Prostate gland (tissue), 2 donors: ENCODE data around the gene GRIN2A.

Source experiments
- POLR2A ChIP-seq: fragments of 450-650 bp; IDR thresholded peaks from one replicate; pipeline ENCODE4 v1.6.1; 2016; ENCODE audit warnings: antibody characterized with exemption, mild to moderate bottlenecking
- POLR2AphosphoS5 ChIP-seq: sonication (generic); formaldehyde crosslinking; IDR thresholded peaks from one replicate; pipeline ENCODE4 v1.6.1; 2017; ENCODE audit warnings: antibody characterized with exemption
- TF ChIP-seq, protein P1 (sequence below), 4 experiments: fragments of 200-600 bp in 2 of 4; fragments of 450-650 bp in 2 of 4; sonication (generic) in 2 of 4; IDR thresholded peaks; 1 replicate in 3 of 4; 2 replicates in 1 of 4; pipeline ENCODE4 v1.5.1; 2016 to 2019; ENCODE audit warnings: antibody characterized with exemption in 4 of 4, mild to moderate bottlenecking in 2 of 4, moderate library complexity in 2 of 4

DNA sequence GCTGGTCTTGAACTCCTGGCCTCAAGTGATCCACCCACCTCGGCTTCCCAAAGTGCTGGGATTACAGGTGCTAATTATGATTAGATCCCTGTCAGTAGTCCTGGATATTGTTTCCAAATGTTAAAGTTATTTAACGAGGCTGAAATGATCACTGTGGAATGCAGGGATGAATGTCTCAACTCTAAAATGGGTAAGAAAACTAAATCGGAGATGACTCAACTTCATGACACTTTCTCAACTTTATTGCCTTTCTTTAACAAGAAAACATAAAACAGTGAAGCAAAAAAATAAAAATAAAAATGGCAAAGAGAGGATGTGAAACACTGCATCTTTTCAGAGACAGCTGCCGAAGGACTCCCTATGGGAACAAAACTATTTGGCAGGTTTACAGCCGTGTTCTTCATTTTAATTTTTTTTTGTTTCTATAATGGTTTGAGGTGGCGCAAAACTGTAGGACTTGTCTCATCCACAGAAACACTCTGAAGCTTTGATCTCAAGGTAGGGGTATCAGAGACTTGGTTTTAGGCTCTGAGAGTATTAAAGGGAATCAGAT is 382.0 kb downstream of the GRIN2A start:
- TF ChIP-seq POLR2A (no peak), POLR2AphosphoS5 (no peak)
- TF ChIP-seq, protein P1, sequence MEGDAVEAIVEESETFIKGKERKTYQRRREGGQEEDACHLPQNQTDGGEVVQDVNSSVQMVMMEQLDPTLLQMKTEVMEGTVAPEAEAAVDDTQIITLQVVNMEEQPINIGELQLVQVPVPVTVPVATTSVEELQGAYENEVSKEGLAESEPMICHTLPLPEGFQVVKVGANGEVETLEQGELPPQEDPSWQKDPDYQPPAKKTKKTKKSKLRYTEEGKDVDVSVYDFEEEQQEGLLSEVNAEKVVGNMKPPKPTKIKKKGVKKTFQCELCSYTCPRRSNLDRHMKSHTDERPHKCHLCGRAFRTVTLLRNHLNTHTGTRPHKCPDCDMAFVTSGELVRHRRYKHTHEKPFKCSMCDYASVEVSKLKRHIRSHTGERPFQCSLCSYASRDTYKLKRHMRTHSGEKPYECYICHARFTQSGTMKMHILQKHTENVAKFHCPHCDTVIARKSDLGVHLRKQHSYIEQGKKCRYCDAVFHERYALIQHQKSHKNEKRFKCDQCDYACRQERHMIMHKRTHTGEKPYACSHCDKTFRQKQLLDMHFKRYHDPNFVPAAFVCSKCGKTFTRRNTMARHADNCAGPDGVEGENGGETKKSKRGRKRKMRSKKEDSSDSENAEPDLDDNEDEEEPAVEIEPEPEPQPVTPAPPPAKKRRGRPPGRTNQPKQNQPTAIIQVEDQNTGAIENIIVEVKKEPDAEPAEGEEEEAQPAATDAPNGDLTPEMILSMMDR (IDR thresholded peaks at IDR 0.05) = no peak
